Testis (tissue), 2 donors: ENCODE data around the gene ARMH4.

Experiments
- POLR2A ChIP-seq: fragments of 450-650 bp; IDR thresholded peaks from one replicate; pipeline ENCODE4 v1.6.1; 2017; ENCODE audit warnings: antibody characterized with exemption, mild to moderate bottlenecking, moderate library complexity
- TF ChIP-seq, protein P1 (sequence below), 3 experiments: fragments of 450-650 bp in 2 of 3; fragments of 200-600 bp in 1 of 3; sonication (generic) in 1 of 3; IDR thresholded peaks; one replicate each; pipeline ENCODE4 v1.5.1; 2016 to 2019; ENCODE audit warnings: antibody characterized with exemption in 3 of 3, mild to moderate bottlenecking in 2 of 3, moderate library complexity in 1 of 3

DNA sequence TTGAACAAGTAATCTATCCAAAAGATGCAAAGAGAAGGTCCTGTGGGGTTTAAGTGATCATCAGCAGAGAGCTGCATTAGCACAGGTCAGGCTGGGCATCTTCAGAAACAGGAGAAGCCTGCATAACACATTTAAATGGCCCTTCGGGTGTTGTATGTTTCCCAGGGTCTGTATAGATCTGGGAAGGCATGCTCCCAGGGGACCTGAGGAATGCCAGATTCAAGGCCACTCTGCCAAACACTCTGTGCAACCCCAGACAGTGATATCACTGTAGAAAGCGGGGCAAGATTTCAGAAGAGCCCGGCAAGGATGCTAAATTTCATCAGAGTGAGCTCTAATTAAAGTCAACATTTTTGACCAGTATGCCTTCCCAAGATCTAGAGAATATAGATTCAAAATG lies 92.9 kb downstream of the ARMH4 start:
- TF ChIP-seq, protein P1, sequence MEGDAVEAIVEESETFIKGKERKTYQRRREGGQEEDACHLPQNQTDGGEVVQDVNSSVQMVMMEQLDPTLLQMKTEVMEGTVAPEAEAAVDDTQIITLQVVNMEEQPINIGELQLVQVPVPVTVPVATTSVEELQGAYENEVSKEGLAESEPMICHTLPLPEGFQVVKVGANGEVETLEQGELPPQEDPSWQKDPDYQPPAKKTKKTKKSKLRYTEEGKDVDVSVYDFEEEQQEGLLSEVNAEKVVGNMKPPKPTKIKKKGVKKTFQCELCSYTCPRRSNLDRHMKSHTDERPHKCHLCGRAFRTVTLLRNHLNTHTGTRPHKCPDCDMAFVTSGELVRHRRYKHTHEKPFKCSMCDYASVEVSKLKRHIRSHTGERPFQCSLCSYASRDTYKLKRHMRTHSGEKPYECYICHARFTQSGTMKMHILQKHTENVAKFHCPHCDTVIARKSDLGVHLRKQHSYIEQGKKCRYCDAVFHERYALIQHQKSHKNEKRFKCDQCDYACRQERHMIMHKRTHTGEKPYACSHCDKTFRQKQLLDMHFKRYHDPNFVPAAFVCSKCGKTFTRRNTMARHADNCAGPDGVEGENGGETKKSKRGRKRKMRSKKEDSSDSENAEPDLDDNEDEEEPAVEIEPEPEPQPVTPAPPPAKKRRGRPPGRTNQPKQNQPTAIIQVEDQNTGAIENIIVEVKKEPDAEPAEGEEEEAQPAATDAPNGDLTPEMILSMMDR (IDR thresholded peaks at IDR 0.05), result no peak
- no peak for TF ChIP-seq POLR2A
